CD4-positive, alpha-beta T cell treated with Interleukin-1 beta for 1 hour (primary cell): ENCODE measurements around the gene TPCN2.
"Not testable (repeated sequence)": the region's sequence is repeated elsewhere in the genome, so short reads cannot be mapped to it uniquely, and the experiment has no call there.

ENCODE experiments used
- DNase-seq, 2 donors: peaks; one replicate each; pipeline ENCODE4 v3.0.0-alpha.2; 2020 to 2022

Gene TPCN2

GRCh38 chr11:69048694-69049489, at the start of gene TPCN2:
Gene TPCN2 (plus strand): TSS chr11:69048932. CDS start chr11:69048998, 66 bp downstream.
- peak; percentile 93 to 96 for DNase-seq

GRCh38 chr11:68999093-68999747, 49.5 kb upstream of the TPCN2 start:
- no peak for DNase-seq

- not testable (repeated sequence) for DNase-seq
Observed at GRCh38 chr11:68999748-69000355, 48.9 kb upstream of the TPCN2 start.

GRCh38 chr11:69000391-69000790, 48.3 kb upstream of the TPCN2 start:
- DNase-seq = no peak

- DNase-seq = no peak
Observed at GRCh38 chr11:69000831-69001242, 47.9 kb upstream of the TPCN2 start.

GRCh38 chr11:69001243-69002081, 47.3 kb upstream of the TPCN2 start:
- DNase-seq = no peak

- no peak for DNase-seq
Observed at GRCh38 chr11:69002110-69002569, 46.6 kb upstream of the TPCN2 start.

GRCh38 chr11:69002570-69003231, 46.0 kb upstream of the TPCN2 start:
- no peak for DNase-seq

- DNase-seq = no peak
Observed at GRCh38 chr11:69003301-69003865, 45.3 kb upstream of the TPCN2 start.

GRCh38 chr11:69003866-69004367, 44.8 kb upstream of the TPCN2 start:
- DNase-seq = no peak

- no peak for DNase-seq
Observed at GRCh38 chr11:69004411-69005182, 44.1 kb upstream of the TPCN2 start.

GRCh38 chr11:69005183-69005630, 43.5 kb upstream of the TPCN2 start:
- DNase-seq = no peak

- no peak for DNase-seq
Observed at GRCh38 chr11:69005631-69006368, 42.9 kb upstream of the TPCN2 start.

GRCh38 chr11:69006816-69007215, 41.9 kb upstream of the TPCN2 start:
- no peak for DNase-seq

GRCh38 chr11:69007975-69008381, 40.8 kb upstream of the TPCN2 start:
- DNase-seq = no peak

GRCh38 chr11:69008737-69009440, 39.8 kb upstream of the TPCN2 start:
- DNase-seq = no peak

GRCh38 chr11:69009441-69010211, 39.1 kb upstream of the TPCN2 start:
- no peak for DNase-seq

GRCh38 chr11:69010361-69010891, 38.3 kb upstream of the TPCN2 start:
- no peak for DNase-seq
